CD4-positive, alpha-beta T cell treated with Interleukin-21 for 1 hour (primary cell): ENCODE results near the gene EDRF1.

Source experiments
- DNase-seq: peaks from one replicate; pipeline ENCODE4 v3.0.0-alpha.2; 2020

EDRF1 gene

GRCh38 chr10:125762692-125763648 is 43.5 kb downstream of the EDRF1 start:
- DNase-seq = no peak

- DNase-seq = no peak
Observed at GRCh38 chr10:125765835-125766234, 46.3 kb downstream of the EDRF1 start.

- DNase-seq = no peak
Observed at GRCh38 chr10:125766511-125766910, 47.0 kb downstream of the EDRF1 start.

- DNase-seq = no peak
Observed at GRCh38 chr10:125768219-125768855, 48.8 kb downstream of the EDRF1 start.

GRCh38 chr10:125769175-125769574 is 49.7 kb downstream of the EDRF1 start:
- no peak for DNase-seq

- no peak for DNase-seq
Observed at GRCh38 chr10:125770844-125771243, 51.3 kb downstream of the EDRF1 start.

- DNase-seq = no peak
Observed at GRCh38 chr10:125772112-125772863, 52.8 kb downstream of the EDRF1 start.

- DNase-seq = no peak
Observed at GRCh38 chr10:125772864-125773180, 53.3 kb downstream of the EDRF1 start.

GRCh38 chr10:125773687-125774543 is 54.4 kb downstream of the EDRF1 start:
- no peak for DNase-seq

GRCh38 chr10:125774581-125775191 is 55.2 kb downstream of the EDRF1 start:
- DNase-seq = no peak

GRCh38 chr10:125775491-125776106 is 56.1 kb downstream of the EDRF1 start, which contains the start of gene MMP21:
Gene MMP21, minus strand, starts transcription at chr10:125775821. Its CDS starts 0 bp downstream, at chr10:125775821.
- DNase-seq = no peak

GRCh38 chr10:125777806-125778205 is 58.3 kb downstream of the EDRF1 start:
- no peak for DNase-seq

GRCh38 chr10:125778556-125778955 is 59.0 kb downstream of the EDRF1 start:
- DNase-seq = no peak

- no peak for DNase-seq
Observed at GRCh38 chr10:125779403-125780327, 60.2 kb downstream of the EDRF1 start.

- no peak for DNase-seq
Observed at GRCh38 chr10:125781374-125781773, 61.9 kb downstream of the EDRF1 start.

- DNase-seq = no peak
Observed at GRCh38 chr10:125782054-125782453, 62.5 kb downstream of the EDRF1 start.

- no peak for DNase-seq
Observed at GRCh38 chr10:125782616-125783015, 63.1 kb downstream of the EDRF1 start.

- DNase-seq = no peak
Observed at GRCh38 chr10:125783408-125783807, 63.9 kb downstream of the EDRF1 start.

GRCh38 chr10:125783957-125784356 is 64.4 kb downstream of the EDRF1 start:
- DNase-seq = no peak

GRCh38 chr10:125785791-125786190 is 66.3 kb downstream of the EDRF1 start:
- DNase-seq = no peak
